KG1 (cell line): ENCODE measurements around the gene ROBO1.

Experiments used
- DNase-seq: peaks from one replicate; lab custom pipeline; 2025; lab: John Stamatoyannopoulos, UW

The ROBO1 gene

GRCh38 chr3:79012530-79012913 is 755.3 kb downstream of the ROBO1 start:
- no peak for DNase-seq

- no peak for DNase-seq
Measured at GRCh38 chr3:79011821-79012529, 755.8 kb downstream of the ROBO1 start.

- no peak for DNase-seq
Measured at GRCh38 chr3:79009861-79010260, 757.9 kb downstream of the ROBO1 start.

- no peak for DNase-seq
Measured at GRCh38 chr3:79006077-79006476, 761.7 kb downstream of the ROBO1 start.

- DNase-seq: no peak
Measured at GRCh38 chr3:79005084-79005483, 762.7 kb downstream of the ROBO1 start.

- DNase-seq: no peak
Measured at GRCh38 chr3:79003994-79004393, 763.8 kb downstream of the ROBO1 start.

- no peak for DNase-seq
Measured at GRCh38 chr3:79002465-79003372, 765.1 kb downstream of the ROBO1 start.

- no peak for DNase-seq
Measured at GRCh38 chr3:79001255-79001654, 766.5 kb downstream of the ROBO1 start.

GRCh38 chr3:78999139-78999538 is 768.7 kb downstream of the ROBO1 start:
- DNase-seq: no peak

- DNase-seq: no peak
Measured at GRCh38 chr3:78995087-78995486, 772.7 kb downstream of the ROBO1 start.

GRCh38 chr3:78994174-78995027 is 773.4 kb downstream of the ROBO1 start:
- DNase-seq: no peak

GRCh38 chr3:78993375-78993774 is 774.4 kb downstream of the ROBO1 start:
- DNase-seq: no peak

GRCh38 chr3:78992830-78993229 is 775.0 kb downstream of the ROBO1 start:
- no peak for DNase-seq

- DNase-seq: no peak
Measured at GRCh38 chr3:78992400-78992799, 775.4 kb downstream of the ROBO1 start.

- DNase-seq: no peak
Measured at GRCh38 chr3:78991656-78992055, 776.1 kb downstream of the ROBO1 start.

GRCh38 chr3:78990156-78990555 is 777.6 kb downstream of the ROBO1 start:
- no peak for DNase-seq

- no peak for DNase-seq
Measured at GRCh38 chr3:78988324-78988723, 779.5 kb downstream of the ROBO1 start.

GRCh38 chr3:78986416-78987101 is 781.2 kb downstream of the ROBO1 start:
- no peak for DNase-seq

- no peak for DNase-seq
Measured at GRCh38 chr3:78985981-78986380, 781.8 kb downstream of the ROBO1 start.

- DNase-seq: no peak
Measured at GRCh38 chr3:78979028-78979427, 788.8 kb downstream of the ROBO1 start.

- no peak for DNase-seq
Measured at GRCh38 chr3:78978037-78978436, 789.8 kb downstream of the ROBO1 start.

GRCh38 chr3:78977073-78977472 is 790.7 kb downstream of the ROBO1 start:
- DNase-seq: no peak
